Measurements from ENCODE around the gene NKAIN2.

- TF ChIP-seq, protein P1, sequence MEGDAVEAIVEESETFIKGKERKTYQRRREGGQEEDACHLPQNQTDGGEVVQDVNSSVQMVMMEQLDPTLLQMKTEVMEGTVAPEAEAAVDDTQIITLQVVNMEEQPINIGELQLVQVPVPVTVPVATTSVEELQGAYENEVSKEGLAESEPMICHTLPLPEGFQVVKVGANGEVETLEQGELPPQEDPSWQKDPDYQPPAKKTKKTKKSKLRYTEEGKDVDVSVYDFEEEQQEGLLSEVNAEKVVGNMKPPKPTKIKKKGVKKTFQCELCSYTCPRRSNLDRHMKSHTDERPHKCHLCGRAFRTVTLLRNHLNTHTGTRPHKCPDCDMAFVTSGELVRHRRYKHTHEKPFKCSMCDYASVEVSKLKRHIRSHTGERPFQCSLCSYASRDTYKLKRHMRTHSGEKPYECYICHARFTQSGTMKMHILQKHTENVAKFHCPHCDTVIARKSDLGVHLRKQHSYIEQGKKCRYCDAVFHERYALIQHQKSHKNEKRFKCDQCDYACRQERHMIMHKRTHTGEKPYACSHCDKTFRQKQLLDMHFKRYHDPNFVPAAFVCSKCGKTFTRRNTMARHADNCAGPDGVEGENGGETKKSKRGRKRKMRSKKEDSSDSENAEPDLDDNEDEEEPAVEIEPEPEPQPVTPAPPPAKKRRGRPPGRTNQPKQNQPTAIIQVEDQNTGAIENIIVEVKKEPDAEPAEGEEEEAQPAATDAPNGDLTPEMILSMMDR (conservative IDR thresholded peaks at IDR 0.05; ENCODE audit: low read depth, low read length): no peak
- TF ChIP-seq EZH2 (IDR thresholded peaks at IDR 0.05; ENCODE audit: borderline replicate concordance, low read depth, low read length, poor library complexity, severe bottlenecking): no peak
Measured at GRCh38 chr6:124029567-124029966, 225.9 kb downstream of the NKAIN2 start.
